SK-N-SH (cell line): ENCODE data around the gene ULK1.

Source experiments
- CTCF ChIP-seq: fragments of 200-600 bp; sonication (generic); IDR thresholded peaks from 2 replicates; pipeline ENCODE4 v1.6.1; 2017; ENCODE audit warnings: antibody characterized with exemption, mild to moderate bottlenecking, moderate library complexity
- EP300 ChIP-seq, 2 experiments: IDR thresholded peaks; 2 replicates each; pipeline versions ENCODE4 v1.4.0 to v1.6.1; 2012; ENCODE audit warnings: borderline replicate concordance in 1 of 2, low read depth in 1 of 2, low read length in 1 of 2
- POLR2AphosphoS5 ChIP-seq: IDR thresholded peaks from 2 replicates; pipeline ENCODE4 v1.6.1; 2012; ENCODE audit warnings: low read depth, low read length
- RXRA ChIP-seq: IDR thresholded peaks from 2 replicates; pipeline ENCODE4 v1.4.0; 2012; ENCODE audit warnings: low read depth, mild to moderate bottlenecking, borderline replicate concordance
- TAF1 ChIP-seq: IDR thresholded peaks from 2 replicates; pipeline ENCODE4 v1.6.1; 2012; ENCODE audit warnings: low read depth, mild to moderate bottlenecking, low read length, moderate library complexity, borderline replicate concordance
- USF2 ChIP-seq: fragments of 150-350 bp; IDR thresholded peaks from 2 replicates; pipeline ENCODE4 v1.6.1; 2017; ENCODE audit warnings: antibody characterized with exemption, low read length, low read depth, borderline replicate concordance
- YY1 ChIP-seq: IDR thresholded peaks from 2 replicates; pipeline ENCODE4 v1.4.0; 2012; ENCODE audit warnings: low read depth, mild to moderate bottlenecking

DNA sequence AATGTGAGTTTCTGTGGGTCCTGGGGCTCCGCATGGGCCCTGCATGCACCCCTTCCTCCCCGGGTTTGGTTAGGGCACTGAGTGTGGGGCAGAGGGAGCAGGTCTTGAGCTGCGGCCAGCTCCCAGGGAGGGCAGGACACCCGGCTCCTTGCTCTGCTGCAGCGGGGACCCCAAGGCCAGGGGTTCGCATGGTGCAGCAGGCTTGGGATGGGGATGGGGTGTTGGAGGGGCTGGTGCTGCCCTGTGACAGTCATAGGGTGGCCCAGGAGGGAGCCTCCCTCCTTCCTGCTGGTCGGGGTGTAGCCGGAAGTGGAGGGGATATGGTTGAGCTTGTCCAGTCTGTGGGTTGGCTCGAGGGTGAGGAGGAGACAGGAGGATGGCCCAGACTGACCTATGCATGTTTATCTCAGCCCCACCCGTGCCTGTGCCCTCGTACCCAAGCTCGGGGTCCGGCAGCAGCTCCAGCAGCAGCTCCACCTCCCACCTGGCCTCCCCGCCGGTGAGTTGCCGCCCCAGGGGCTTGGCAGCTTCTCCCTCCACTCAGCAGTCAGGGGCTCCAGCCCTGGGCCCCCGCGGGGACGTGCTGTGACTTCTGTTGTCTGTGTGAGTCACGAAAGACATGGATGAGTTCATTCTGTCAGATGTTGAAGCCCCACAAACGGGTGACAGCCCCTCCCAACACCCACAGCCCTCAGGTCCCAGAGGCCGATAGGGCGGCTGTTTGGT lies 16.0 kb downstream of the ULK1 start:
- TF ChIP-seq CTCF (no peak), EP300 (IDR thresholded peaks at IDR 0.05; ENCODE audit: borderline replicate concordance in 1 of 2, low read depth in 1 of 2, low read length in 1 of 2) (no peak), POLR2AphosphoS5 (no peak), TAF1 (no peak), USF2 (no peak), YY1 (no peak), RXRA (no peak)
